GM21737 (cell line): ENCODE measurements around the gene USF3.

ENCODE experiments used
- ATAC-seq: cut with Tn5 transposase; IDR thresholded peaks from one replicate; pipeline ENCODE4 v1.9.1; 2021; ENCODE audit warnings: mild to moderate bottlenecking, moderate library complexity; ENCODE audit not compliant: unreplicated experiment

USF3 gene, protein sequence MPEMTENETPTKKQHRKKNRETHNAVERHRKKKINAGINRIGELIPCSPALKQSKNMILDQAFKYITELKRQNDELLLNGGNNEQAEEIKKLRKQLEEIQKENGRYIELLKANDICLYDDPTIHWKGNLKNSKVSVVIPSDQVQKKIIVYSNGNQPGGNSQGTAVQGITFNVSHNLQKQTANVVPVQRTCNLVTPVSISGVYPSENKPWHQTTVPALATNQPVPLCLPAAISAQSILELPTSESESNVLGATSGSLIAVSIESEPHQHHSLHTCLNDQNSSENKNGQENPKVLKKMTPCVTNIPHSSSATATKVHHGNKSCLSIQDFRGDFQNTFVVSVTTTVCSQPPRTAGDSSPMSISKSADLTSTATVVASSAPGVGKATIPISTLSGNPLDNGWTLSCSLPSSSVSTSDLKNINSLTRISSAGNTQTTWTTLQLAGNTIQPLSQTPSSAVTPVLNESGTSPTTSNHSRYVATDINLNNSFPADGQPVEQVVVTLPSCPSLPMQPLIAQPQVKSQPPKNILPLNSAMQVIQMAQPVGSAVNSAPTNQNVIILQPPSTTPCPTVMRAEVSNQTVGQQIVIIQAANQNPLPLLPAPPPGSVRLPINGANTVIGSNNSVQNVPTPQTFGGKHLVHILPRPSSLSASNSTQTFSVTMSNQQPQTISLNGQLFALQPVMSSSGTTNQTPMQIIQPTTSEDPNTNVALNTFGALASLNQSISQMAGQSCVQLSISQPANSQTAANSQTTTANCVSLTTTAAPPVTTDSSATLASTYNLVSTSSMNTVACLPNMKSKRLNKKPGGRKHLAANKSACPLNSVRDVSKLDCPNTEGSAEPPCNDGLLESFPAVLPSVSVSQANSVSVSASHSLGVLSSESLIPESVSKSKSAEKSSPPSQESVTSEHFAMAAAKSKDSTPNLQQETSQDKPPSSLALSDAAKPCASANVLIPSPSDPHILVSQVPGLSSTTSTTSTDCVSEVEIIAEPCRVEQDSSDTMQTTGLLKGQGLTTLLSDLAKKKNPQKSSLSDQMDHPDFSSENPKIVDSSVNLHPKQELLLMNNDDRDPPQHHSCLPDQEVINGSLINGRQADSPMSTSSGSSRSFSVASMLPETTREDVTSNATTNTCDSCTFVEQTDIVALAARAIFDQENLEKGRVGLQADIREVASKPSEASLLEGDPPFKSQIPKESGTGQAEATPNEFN (N-terminal part only)

DNA sequence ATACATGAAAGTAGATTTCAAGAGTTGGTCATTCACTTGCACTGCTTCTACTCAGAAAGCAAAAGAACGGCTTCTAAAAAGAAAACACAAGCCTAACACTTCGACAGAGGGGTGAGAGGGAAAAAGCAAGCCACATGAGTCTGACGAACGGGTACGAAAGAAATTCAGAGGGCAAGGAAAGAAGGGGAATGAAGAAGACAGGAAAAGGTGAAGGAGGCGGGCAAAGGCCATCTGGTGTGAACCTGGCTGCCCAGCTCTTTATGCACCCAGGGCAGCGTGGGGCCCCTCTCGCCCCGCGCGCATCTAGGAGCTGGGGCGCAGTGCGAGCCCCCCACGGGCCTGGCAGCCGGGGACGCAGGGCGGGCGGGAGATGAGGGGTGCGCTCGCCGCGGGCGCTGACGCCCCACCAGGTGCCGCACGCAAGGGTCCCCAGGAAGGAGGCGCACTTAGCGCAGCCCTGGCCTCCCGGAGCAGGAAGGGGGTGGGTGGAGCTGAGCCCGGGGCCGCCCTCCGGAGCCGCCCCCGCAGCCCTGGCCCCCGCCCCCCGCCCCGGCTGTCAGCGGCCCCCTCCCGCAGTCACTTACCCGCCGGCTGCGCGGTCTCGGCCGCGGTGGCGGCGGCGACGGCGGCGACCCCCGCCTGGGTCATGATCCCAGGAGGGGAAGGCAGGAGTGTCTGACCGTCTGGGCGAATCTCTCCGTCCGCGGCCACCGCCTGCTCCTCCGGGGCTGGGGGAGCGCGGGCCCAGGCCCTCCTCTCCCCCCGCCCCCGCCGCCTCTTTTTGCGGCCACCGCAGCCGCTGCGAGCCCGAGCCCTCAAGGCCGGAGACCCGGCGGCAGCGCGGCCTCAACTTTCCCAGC lies at the start of gene USF3:
Gene USF3, minus strand, starts transcription at position 857 of the 860 bp plus-strand sequence. CDS start 21,764 bp downstream, outside the sequence.
- ATAC-seq: peak; percentile 62

DNA sequence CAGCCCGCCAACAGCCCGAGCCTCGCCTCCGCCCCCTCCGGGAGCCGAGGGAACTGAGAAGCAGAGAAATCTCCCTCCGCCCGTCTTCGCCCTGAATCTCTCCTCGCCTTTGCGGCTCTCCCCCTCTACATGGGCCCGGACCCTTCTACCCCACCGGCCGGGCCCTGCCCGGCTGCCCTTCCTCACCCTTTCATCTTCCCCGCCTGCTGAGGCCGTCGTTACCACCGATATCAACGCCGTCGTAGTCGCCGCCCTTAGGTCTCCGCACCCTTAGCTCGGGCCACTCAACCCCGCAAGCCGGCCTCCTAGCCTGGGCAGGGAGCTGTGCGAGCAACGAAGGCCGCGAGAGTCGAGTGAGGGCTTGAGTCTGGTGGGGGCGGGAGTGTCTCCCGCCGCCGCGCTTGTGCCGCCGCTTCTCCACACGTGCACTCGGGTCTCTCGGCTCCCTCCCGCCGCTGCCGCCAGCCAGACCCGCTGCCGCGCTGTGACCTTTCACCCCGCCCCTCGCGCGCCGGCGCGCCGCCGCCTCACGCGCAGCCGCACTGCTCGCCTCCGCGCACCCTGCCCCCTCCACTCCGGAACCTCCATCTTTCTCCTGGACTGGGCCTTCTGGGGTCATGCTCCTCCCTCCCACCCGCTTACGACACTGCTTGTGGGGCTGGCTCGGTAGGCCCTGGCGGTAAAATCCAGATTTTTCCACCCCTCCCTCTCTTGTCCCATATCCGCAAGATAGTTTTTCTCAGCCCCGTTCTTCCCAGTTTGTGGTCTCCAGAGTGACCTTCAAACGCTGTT lies 49.5 kb upstream of the USF3 start, which contains the start of gene NAA50:
Gene NAA50, minus strand, starts transcription at position 494 of the 792 bp plus-strand sequence. Its CDS starts 300 bp downstream, at position 194.
- peak; percentile 46 for ATAC-seq

DNA sequence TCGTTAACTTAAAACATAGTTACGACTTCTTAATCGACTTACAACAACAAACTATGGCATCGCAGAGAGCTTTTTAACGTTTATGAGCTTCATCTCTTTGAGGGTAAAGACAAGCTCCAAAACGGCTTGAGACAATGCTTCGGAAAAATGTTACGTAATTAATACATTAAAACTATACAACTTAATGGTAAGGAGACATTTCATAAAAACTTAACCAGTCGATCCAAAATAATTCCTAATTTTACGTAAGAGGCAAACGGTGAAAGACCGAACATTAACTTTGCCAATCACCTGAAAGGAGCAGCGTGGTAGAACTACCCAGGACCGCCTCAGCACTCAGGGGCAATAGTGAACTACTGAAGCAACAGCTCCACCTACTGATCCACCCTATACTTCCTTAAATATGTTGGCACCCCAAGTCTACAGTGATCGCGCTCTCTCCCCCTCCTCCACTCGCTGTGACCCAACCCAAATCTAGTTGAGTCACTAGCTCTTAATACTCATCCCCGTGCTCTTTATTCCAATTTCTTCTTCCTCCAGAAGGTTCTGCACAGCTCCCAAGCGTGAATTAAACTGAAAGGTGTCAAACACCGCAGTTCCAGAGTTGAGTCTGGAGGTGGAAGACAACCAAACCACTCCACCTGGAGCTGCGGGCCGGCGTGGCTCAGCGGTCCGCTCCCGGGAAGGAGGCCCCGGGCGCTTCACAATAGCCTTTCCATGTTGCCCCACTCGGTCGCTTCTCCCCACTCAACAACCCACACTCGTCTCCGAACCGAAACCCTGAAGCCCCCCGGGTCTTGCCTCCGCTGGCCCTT lies 48.7 kb upstream of the USF3 start:
- ATAC-seq: peak; percentile 59

DNA sequence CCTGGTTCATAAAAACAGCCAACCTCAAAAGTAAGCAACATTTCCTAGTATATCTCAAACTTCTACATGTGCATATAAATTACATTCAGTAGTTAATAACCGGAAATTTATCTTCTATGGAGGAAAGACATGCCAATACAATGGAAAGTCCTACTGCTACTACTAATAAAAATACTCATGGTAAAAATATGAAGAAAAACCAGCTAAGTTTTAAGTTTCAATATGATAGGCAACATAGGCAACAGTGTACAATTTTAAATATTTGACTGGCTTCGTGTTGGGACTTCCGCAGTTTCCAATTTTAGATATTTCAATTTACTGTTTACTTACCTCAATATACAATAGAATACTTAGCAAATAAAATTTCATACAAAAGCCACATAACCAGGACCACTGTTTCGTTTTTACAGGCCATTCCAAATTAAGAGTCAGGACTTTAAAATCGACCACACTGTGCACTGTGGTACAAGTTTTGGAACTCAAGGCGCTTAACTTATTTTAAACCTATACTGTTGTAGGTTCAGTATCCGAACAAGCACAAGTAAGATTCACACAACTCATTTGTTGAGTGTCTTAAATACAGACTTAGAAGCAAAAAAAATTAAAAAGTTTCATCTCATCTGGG lies 46.7 kb upstream of the USF3 start:
- ATAC-seq: no peak

DNA sequence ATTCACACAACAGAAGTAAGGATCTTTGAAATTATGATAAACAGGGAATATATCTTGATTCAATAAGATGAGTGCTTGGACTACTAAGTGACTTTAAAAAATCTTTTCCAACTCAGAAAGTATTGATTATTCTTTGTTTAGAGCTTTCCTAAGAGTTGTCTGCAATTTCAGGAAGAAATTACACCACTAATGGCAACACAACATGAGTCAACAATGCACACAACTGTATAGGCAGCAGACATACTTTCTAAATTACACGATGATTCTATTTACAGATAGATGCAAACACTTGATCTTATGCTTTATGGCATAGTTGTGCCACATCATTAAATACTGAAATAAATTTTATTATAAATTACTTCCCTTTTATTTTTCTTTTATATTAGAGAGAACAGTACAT lies 45.2 kb upstream of the USF3 start:
- no peak for ATAC-seq

DNA sequence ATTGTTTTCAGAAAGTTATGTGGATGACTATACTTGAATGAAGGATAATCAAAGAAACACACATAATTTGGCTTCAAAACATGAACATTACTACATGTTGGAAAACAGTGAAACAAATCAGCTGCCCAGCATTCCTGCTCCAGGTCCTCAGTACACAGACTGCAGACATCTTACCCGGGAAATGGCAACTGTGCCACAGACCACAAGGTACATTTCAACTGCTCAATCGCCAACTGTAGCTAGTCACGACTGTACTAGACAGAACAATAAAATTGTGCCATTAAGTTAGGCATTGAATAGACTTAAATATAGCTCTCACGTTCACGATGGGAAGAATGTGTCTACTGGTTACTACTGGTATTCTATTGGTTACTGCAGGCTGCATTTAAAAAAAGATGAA lies 44.6 kb upstream of the USF3 start:
- no peak for ATAC-seq

DNA sequence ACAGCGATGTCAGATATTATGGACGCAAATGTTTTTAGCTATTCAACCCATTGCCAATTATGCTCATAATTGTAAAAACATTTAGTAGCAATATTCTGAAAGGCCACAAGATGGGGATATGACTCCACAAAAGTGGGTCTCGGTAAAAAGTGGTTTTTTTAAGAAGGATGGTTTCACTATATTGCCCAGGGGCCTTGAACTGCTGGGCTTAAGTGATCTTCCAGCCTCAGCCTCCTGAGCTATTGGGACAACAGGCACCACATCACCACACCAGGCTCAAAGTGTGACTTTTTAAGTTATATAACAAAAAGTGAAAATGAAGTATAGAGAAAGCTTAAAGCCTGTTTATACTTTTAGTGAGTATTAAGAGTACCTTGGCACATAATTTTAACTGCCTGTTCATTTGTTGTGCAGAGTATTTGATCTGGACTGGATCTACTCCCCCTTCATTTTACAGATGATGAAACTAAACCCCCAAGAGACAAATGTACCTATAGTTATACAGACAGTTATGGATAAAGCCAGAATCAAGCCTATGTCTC lies 40.2 kb upstream of the USF3 start:
- no peak for ATAC-seq

DNA sequence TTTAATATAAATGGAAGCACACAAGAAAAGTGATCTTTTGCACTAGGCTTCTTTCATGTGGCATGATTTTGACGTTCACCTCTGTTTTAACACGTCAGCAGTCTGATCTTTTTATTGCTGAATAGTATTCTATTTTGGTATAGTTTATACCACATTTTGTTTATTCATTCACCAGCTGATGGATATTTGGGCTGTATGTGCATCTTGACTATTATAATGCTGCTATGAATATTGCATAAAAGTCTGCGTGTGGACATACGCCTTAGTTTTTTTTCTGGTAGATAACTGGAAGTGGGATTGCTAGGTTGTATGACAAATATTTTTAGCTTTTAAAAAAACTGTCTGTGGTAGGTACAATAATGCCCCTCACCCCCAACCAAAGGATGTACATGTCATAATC lies 35.3 kb upstream of the USF3 start:
- no peak for ATAC-seq

DNA sequence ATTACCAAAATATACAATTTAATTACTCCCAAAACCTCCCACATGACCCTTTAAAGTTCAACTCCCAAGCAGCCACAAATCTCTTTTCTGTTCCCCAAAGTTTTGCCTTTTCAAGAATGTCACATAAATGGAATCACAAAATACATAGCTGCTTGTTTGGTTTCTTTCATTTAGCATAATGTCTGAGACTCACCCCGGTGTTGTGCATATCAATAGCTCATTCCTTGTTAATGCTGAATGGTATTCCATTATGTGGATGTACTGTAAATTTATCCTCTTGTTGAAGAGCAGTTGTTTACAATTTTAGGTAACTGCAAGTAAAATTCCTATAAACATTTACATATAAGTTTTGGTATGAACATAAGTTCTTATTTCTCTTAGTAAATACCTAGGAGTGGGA lies 34.1 kb upstream of the USF3 start:
- ATAC-seq: no peak

DNA sequence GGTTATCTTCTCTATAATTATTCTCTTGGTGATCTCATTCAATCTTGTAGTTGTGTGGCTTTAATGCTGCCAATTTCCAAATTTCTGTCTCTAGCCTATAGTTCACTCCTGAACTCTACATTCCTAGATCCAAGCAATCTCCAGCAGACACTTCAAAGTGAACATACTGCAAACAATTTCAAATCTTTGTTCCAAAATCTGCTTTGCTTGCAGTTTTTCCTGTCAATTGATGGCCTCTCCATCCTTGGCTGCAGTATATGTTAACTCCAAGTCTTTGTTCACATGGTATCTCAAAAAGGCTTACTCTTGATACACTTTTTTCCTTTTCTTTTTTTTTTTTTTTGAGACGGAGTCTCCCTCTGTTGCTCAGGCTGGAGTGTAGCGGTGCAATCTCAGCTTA lies 32.2 kb upstream of the USF3 start:
- no peak for ATAC-seq

DNA sequence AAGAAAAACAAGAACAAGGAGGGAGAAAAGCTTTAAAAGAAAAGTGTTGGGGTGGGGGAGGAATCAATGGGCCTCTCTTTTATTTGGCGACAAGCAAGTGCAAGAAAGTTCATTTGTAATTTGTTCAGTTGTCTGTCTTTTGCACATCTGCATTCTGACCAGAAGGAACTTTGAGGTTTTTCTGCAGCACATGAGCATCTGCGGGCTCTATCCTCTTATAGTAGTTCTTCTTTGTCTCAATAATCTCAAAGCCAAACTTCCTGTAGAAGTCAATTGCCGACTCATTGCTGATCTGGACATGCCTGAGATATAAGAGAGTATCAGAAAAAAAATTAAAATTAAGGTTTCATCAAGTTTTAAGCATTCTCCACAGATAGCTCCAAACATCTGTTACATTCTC lies 25.2 kb upstream of the USF3 start:
- no peak for ATAC-seq

DNA sequence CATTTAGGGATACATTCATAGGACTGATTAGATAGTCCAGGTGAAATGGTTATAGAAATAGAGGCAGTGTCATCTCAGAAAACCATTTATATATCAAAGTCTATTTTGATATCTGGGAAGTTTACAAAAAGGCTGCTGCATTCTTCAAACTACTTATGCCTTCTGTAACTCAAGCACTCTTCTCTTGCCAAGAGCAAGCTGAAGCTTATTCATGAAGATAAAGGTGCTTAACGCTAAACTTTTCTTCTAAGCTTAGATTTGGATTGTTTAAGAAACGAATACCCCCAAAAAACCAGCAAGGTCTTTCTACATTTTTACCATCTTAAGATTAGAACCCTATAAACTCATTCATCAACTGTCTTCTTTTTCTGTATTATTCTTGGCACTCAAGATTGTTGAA lies 23.3 kb upstream of the USF3 start:
- no peak for ATAC-seq

DNA sequence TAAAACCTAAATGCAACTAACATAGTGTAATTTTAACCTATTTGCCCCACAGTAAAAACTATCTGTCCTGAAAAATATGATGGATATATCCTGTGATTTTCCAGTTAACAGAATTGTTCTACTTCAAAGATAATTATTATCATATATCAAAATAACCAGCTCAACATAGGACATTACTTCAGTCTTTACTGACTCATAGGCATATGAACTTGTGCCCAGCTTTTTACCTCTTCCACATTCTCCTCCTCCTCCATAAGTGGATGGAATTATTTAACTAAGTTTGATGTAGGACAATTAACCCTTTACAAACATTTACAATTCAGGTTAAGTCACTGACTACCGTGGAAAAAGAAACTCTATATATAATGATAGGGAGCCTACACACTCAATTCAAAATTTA lies 22.9 kb upstream of the USF3 start:
- ATAC-seq: no peak

DNA sequence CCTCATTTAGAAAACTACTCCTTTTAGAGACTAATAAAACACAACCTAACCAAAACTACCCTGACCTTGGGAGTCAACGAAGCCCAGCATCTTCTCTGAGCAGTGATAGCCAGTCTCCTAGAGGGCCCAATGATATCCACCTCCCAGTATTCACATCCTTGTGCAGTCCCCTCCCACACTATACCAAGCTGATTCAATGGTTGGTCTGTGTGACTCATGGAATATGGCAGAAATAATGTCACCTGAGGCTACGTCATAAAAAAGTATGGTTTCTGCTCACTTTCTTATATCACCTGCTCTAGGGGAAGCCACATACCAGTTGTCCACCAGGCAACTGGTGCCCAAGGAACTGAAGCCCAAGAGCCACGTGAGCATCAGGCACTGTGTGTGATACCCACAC lies 21.4 kb upstream of the USF3 start:
- no peak for ATAC-seq

DNA sequence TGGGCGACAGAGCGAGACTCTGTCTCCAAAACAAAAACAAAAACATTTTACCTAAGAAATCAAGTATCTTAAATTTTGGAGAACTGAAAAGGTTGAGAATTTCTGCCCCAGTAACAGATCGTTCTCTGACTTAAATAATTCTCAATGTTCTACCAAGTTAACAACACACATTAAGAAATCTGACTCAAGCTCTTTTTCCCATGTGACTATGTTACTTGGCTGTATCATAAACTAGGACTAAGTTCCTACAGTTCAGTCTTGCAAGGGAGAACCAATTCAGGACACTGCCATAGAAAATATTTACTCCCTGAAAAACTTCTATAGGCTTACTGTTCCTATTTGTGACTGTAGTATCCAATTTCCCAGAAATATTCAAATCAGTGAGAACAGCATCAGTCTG lies 20.9 kb upstream of the USF3 start:
- ATAC-seq: no peak

DNA sequence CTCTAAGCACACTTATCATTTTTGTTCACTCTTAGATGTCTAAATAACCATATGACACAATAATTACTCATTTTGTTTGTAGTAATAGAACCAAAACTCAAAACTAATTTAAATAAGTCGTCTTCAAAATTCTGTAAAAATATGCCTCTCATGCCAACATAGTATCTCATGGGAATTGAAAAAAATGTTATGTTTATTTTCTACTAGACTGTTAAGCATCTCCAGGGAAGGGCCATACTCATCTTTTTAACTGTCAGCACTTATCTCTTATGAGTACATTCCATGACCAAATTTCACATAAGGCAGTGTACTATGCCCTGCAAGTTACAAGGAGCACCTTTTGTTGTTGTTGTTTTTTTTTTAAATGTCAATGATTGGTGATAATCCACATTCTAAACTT lies 18.3 kb upstream of the USF3 start:
- no peak for ATAC-seq

DNA sequence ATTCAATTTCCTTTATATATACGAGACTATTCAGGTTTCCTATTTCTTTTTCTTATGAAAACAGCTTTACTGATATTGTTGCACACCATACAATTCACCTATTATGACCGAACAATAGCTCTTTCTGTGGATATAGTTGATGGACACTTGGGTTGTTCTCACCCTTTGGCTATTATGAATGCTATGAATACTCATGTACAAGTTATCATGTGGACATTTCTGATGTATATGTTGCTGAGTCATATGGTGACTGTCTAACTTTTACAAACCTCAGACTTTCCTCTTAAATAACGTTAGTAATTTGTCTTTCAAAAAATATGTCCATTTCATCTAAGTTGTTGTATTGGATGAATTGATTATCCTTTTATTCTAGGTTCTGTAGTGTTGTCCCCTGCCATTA lies 15.7 kb upstream of the USF3 start:
- ATAC-seq: no peak

DNA sequence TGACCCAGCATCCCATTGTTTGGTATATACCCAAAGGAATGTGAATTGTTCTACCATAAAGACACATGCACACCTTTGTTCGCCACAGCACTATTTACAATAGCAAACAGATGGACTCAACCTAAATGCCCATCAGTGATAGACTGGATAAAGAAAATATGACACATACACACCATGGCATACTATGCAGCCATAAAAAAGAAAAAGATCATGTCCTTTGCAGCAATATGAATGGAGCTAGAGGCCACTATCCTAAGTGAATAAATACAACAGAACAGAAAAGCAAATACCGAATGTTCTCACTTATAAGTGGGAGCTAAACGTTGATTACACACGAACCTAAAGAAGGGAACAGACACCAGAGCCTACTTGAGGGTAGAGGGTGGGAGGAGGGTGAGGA lies 11.4 kb upstream of the USF3 start:
- no peak for ATAC-seq
